ENCODE results near the gene PACSIN2. TPM values are rescaled to one million over a fixed set of nuclear protein-coding genes. Genes with fewer than 3 reads are reported as not detected.
A peak's percentile ranks its signal among the peaks of the same experiment; 100 is the strongest.

The PACSIN2 gene
- total RNA-seq, 6 donors from 2014 or later: 120 to 186 (median 151) TPM

DNA sequence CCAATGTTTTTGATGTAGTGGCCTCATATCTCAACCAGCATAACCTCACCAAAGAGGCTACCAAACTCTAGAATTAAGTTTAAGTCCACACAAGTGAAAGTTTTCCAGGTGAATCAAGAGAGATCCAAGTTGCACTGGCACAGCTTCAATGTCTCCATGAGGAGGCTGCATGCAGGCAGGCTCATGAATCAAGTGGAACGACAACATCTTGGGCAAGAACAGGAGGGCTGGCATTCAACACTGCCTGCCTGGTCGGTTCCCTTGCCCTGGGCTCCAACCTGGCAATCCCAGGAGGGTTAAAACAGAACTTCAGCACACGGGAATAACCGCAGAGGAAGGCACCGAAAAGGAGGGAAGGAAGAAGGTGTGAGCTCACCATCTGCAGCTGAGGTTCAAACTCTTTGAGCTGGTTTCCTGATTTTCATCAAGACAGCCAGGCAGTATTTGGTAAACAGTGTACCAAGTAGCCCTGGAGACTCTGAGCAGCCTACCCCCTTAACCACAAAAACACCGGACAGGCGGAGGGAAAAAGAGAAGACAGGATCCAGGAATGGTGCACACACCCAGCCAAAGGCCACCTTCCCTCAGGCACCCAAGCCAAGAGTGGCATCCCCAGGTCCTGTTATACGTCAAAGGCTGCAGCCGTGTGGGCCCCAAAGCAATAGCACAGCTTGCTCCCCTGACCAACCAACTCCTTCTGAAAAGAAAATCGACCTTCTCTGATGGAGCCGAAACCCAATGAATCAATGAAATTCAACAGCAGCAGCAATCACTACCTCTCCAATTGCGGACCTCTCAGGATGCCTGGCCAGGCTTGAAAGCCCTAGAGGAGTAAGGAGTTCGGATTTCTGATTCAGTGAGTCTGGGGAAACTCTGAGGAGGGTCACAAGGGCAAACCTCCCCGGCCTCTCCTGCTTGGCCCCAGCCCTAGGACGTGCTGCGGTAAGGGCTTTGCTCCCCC, 1.3 kb downstream of the PACSIN2 start:
- peak in 1 of 2 donors; percentile 16 for TF ChIP-seq POLR2AphosphoS5 (IDR thresholded peaks at IDR 0.05)
- TF ChIP-seq EP300 (IDR thresholded peaks at IDR 0.05): no peak
- 6 to 10% methylated on average over 13 to 16 of the region's 16 CpGs for WGBS, 2 donors
- no peak for ATAC-seq (ENCODE audit: low FRiP score in 2 of 2)

DNA sequence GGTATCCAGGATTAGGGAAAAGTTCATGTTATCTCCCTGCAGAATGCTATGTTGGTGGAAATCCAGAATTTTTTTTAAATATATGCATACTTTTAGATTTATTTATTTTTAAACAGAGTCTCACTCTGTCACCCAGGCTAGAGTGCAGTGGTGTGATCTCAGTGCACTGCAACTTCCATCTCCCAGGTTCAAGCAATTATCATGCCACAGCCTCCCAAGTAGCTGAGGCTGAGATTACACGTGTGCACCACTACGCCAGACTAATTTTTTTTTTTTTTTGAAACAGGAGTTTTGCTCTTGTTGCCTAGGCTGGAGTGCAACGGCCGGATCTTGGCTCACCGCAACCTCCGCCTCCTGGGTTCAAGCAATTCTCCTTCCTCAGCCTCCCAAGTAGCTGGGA, 2.6 kb downstream of the PACSIN2 start:
- H3K4me1 ChIP-seq: peaks cover 34 to 73% (median 53%) of the 10 kb centered on the region in 4 donors
- no peak for ATAC-seq (ENCODE audit: low FRiP score in 2 of 2)
- no peaks in the 10 kb centered on the region for H3K27me3 ChIP-seq
- H3K9me3 ChIP-seq: no peaks in the 10 kb centered on the region
- no peak for DNase-seq
- no peak overlapping the region for H3K27ac ChIP-seq
- WGBS, 2 donors: 85 to 86% methylated on average over 6 of the region's 6 CpGs
- TF ChIP-seq EP300 (IDR thresholded peaks at IDR 0.05) (no peak), POLR2A (IDR thresholded peaks at IDR 0.05) (no peak), POLR2AphosphoS5 (IDR thresholded peaks at IDR 0.05) (no peak)
- TF ChIP-seq, protein P1, sequence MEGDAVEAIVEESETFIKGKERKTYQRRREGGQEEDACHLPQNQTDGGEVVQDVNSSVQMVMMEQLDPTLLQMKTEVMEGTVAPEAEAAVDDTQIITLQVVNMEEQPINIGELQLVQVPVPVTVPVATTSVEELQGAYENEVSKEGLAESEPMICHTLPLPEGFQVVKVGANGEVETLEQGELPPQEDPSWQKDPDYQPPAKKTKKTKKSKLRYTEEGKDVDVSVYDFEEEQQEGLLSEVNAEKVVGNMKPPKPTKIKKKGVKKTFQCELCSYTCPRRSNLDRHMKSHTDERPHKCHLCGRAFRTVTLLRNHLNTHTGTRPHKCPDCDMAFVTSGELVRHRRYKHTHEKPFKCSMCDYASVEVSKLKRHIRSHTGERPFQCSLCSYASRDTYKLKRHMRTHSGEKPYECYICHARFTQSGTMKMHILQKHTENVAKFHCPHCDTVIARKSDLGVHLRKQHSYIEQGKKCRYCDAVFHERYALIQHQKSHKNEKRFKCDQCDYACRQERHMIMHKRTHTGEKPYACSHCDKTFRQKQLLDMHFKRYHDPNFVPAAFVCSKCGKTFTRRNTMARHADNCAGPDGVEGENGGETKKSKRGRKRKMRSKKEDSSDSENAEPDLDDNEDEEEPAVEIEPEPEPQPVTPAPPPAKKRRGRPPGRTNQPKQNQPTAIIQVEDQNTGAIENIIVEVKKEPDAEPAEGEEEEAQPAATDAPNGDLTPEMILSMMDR (IDR thresholded peaks at IDR 0.05): no peak
- no peak overlapping the region for H3K4me3 ChIP-seq
- H3K36me3 ChIP-seq: no peaks in the 10 kb centered on the region

More for the DNA sequence above, 1.3 kb downstream of the PACSIN2 start:
- DNase-seq: peak in 1 of 2 donors; percentile 54
- Histone ChIP-seq H3K4me3 (peak overlapping the region; percentile 38 to 98 (median 94)), H3K4me1 (peaks cover 34 to 66% (median 51%) of the 10 kb centered on the region in 4 donors), H3K27me3 (no peaks in the 10 kb centered on the region), H3K9me3 (no peaks in the 10 kb centered on the region), H3K36me3 (no peaks in the 10 kb centered on the region), H3K27ac (peak overlapping the region; percentile 70 to 90 (median 89))

DNA sequence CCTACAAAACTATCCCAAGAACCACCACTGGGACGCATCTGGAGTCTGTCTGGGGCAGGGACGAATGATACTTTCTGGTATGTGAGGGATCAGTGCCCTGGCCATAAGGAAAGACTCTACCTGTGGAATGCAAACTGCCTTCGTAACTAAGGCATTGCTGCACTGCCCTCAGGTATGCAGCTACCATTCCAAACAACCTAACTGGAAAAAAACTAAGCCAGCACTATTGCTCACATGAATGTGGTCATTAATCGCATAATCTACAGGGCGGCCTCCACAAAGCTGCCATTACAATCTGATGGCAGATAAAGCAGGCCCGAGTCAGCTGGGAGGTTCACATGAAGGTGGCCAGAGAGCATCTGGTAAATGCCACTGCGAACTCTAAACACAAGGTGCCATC, 3.9 kb downstream of the PACSIN2 start:
- no peaks in the 10 kb centered on the region for H3K36me3 ChIP-seq
- H3K9me3 ChIP-seq: no peaks in the 10 kb centered on the region
- peaks cover 30 to 77% (median 53%) of the 10 kb centered on the region in 4 donors for H3K4me1 ChIP-seq
- WGBS, 2 donors: 77 to 92% methylated on average over 7 of the region's 7 CpGs
- no peak for ATAC-seq (ENCODE audit: low FRiP score in 2 of 2)
- no peaks in the 10 kb centered on the region for H3K27me3 ChIP-seq
- no peak for DNase-seq
- TF ChIP-seq, protein P1 (IDR thresholded peaks at IDR 0.05): no peak
- TF ChIP-seq POLR2A (IDR thresholded peaks at IDR 0.05) (no peak), EP300 (IDR thresholded peaks at IDR 0.05) (no peak), POLR2AphosphoS5 (IDR thresholded peaks at IDR 0.05) (no peak)
- H3K27ac ChIP-seq: peak overlapping the region in 2 of 4 donors; percentile 24 to 30
- H3K4me3 ChIP-seq: no peak overlapping the region

DNA sequence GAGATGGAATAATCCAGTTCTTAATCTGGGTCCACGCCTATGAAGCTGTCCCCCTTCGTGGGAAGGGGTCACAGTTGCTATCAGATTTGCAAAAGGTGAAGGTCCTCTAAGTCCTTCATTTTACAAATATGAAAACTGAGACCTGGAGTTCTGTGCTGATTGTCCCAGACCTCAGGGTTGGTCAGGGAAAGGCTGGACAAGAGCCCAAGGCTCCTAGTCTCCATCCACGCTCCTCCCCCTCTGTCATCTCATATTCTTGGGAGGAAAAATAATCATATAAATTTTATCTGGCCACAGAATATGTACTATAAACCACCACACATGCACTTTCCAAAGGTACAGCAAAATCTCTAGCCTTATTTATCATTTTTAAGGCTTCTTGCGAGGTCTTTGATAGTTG, 5.5 kb downstream of the PACSIN2 start:
- H3K4me3 ChIP-seq: no peak overlapping the region
- no peaks in the 10 kb centered on the region for H3K9me3 ChIP-seq
- no peak for DNase-seq
- TF ChIP-seq POLR2A (IDR thresholded peaks at IDR 0.05) (no peak), POLR2AphosphoS5 (IDR thresholded peaks at IDR 0.05) (no peak), EP300 (IDR thresholded peaks at IDR 0.05) (no peak)
- TF ChIP-seq, protein P1 (IDR thresholded peaks at IDR 0.05): no peak
- peaks cover 33 to 87% (median 59%) of the 10 kb centered on the region in 4 donors for H3K4me1 ChIP-seq
- no peaks in the 10 kb centered on the region for H3K27me3 ChIP-seq
- no peaks in the 10 kb centered on the region for H3K36me3 ChIP-seq
- peak overlapping the region in 3 of 4 donors; percentile 64 to 70 (median 67) for H3K27ac ChIP-seq
- WGBS, 2 donors: 84 to 93% methylated on average over 4 of the region's 4 CpGs
- ATAC-seq (ENCODE audit: low FRiP score in 2 of 2): no peak

DNA sequence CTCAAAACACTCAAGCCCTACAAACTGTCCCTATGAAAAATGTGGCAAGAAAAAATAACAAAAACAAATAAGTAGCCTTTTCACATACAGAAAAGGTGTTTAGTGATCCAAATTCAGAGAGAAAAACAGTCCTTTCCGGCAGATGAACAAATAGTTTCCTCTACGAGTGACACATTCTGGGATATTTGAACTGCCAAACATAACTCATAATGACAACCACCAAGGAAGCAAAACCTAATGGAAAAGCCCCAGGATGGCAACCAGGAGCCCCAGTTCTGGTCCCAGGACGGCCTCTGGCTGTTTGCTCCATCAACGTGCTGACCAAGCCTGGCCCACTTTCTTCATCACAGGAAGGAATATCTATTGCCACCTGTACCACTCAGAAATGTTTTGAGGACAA, 6.0 kb downstream of the PACSIN2 start:
- no peaks in the 10 kb centered on the region for H3K9me3 ChIP-seq
- ATAC-seq (ENCODE audit: low FRiP score in 2 of 2) (no peak), DNase-seq (no peak)
- H3K36me3 ChIP-seq: no peaks in the 10 kb centered on the region
- TF ChIP-seq POLR2AphosphoS5 (IDR thresholded peaks at IDR 0.05): no peak
- TF ChIP-seq, protein P1 (IDR thresholded peaks at IDR 0.05): no peak
- no peaks in the 10 kb centered on the region for H3K27me3 ChIP-seq
- no peak overlapping the region for H3K4me3 ChIP-seq
- 54 to 57% methylated on average over 4 of the region's 4 CpGs for WGBS, 2 donors
- peaks cover 38 to 90% (median 61%) of the 10 kb centered on the region in 4 donors for H3K4me1 ChIP-seq
- peak overlapping the region; percentile 64 to 70 (median 68) for H3K27ac ChIP-seq
